GM12878 (cell line): ENCODE data around the gene PPARA. TPM values are rescaled to one million over a fixed set of nuclear protein-coding genes. Genes with fewer than 3 reads are reported as not detected.

ENCODE experiments used
- ATAC-seq: fragments of 200-7000 bp; cut with Tn5 transposase; 3 replicates; pipeline ENCODE4 v1.9.1; 2020; ENCODE audit warnings: mild to moderate bottlenecking, moderate library complexity
- BruUV-seq: library from RNA; stranded (reverse); fragments of 400-500 nt; replicated peaks from 2 replicates; lab custom pipeline; 2021; lab: Mats Ljungman, UMichigan
- CTCF ChIA-PET: fragments of 300-600 bp; sonication (Branson Sonifier 250); formaldehyde crosslinking; extraction: SDS; loops from one replicate; lab custom pipeline; 2021; ENCODE audit warnings: inconsistent platforms; lab: Yijun Ruan, JAX
- POLR2A ChIA-PET: fragments of 350-600 bp; formaldehyde crosslinking; extraction: SDS; loops from one replicate; lab custom pipeline; 2021; ENCODE audit warnings: inconsistent platforms; lab: Charles Lee
- RAD21 ChIA-PET: fragments of 300-600 bp; sonication (Branson Sonifier 250); formaldehyde crosslinking; loops from one replicate; lab custom pipeline; 2023; ENCODE audit warnings: antibody characterized with exemption; ENCODE audit not compliant: unreplicated experiment; lab: Charles Lee
- SMC1A ChIA-PET: fragments of 300-600 bp; sonication (Branson Sonifier 250); formaldehyde crosslinking; loops from one replicate; lab custom pipeline; 2023; ENCODE audit not compliant: unreplicated experiment, uncharacterized antibody; lab: Charles Lee
- DNase-seq: peaks from one replicate; pipeline ENCODE4 v3.0.0-alpha.2; 2011; ENCODE audit warnings: low read depth, low spot score
- FAIRE-seq: peaks from 3 replicates; lab custom pipeline; 2011; peaks lifted over from hg19 to GRCh38; lab: Jason Lieb, UNC
- H2AFZ ChIP-seq: 2 replicates; pipeline ENCODE4 v1.6.0; 2011; ENCODE audit warnings: low read depth, low read length, control low read depth; ENCODE audit not compliant: control insufficient read depth
- H3K27ac ChIP-seq: 2 replicates; pipeline ENCODE4 v1.5.1; 2011; ENCODE audit warnings: control low read depth; ENCODE audit not compliant: control insufficient read depth, insufficient read depth
- H3K27me3 ChIP-seq, 2 experiments: replicated peaks in 1 of 2; 2 replicates each; pipeline versions ENCODE4 v1.6.0 to v1.6.1; 2011; ENCODE audit warnings: low read length in 1 of 2; ENCODE audit not compliant: control insufficient read depth in 2 of 2, insufficient read depth in 2 of 2
- H3K36me3 ChIP-seq, 2 experiments: 2 replicates each; pipeline ENCODE4 v1.5.1; 2011; ENCODE audit warnings: low read length in 1 of 2; ENCODE audit not compliant: control insufficient read depth in 2 of 2, insufficient read depth in 2 of 2
- H3K4me1 ChIP-seq: 2 replicates; pipeline ENCODE4 v1.6.1; 2011; ENCODE audit warnings: mild to moderate bottlenecking, low read length, moderate library complexity, mixed read lengths; ENCODE audit not compliant: control insufficient read depth, insufficient read depth
- H3K4me2 ChIP-seq: 2 replicates; pipeline ENCODE4 v1.6.0; 2011; ENCODE audit warnings: control low read depth; ENCODE audit not compliant: control insufficient read depth, insufficient read depth
- H3K4me3 ChIP-seq: fragments of 200-600 bp; sonication (generic); 2 replicates; pipeline ENCODE4 v1.5.1; 2016
- H3K79me2 ChIP-seq: 2 replicates; pipeline ENCODE4 v1.6.0; 2011; ENCODE audit warnings: low read length; ENCODE audit not compliant: control insufficient read depth, insufficient read depth
- H3K9ac ChIP-seq: 2 replicates; pipeline ENCODE4 v1.8.0; 2011; ENCODE audit warnings: low read length, control low read depth, mixed read lengths; ENCODE audit not compliant: control insufficient read depth, insufficient read depth
- H3K9me3 ChIP-seq: replicated peaks from 3 replicates; pipeline ENCODE4 v1.5.1; 2011; ENCODE audit warnings: mild to moderate bottlenecking, low read length; ENCODE audit not compliant: control insufficient read depth, insufficient read depth
- H4K20me1 ChIP-seq: 2 replicates; pipeline ENCODE4 v1.6.0; 2011; ENCODE audit not compliant: control insufficient read depth, insufficient read depth
- ATF7 ChIP-seq: fragments of 450-650 bp; IDR thresholded peaks from 2 replicates; pipeline ENCODE4 v1.6.1; 2016; ENCODE audit warnings: low read depth, mild to moderate bottlenecking
- BMI1 ChIP-seq: fragments of 450-650 bp; IDR thresholded peaks from 2 replicates; pipeline ENCODE4 v1.6.1; 2016; ENCODE audit warnings: mild to moderate bottlenecking, moderate library complexity, borderline replicate concordance
- CBX5 ChIP-seq: sonication (generic); IDR thresholded peaks from 2 replicates; pipeline ENCODE4 v1.6.1; 2016; ENCODE audit warnings: low read depth, moderate library complexity, mild to moderate bottlenecking, inconsistent platforms
- CEBPB ChIP-seq, 2 experiments: fragments of 150-350 bp in 1 of 2; IDR thresholded peaks; 2 replicates each; pipeline ENCODE4 v1.6.1; 2012 to 2014; ENCODE audit warnings: low read depth in 2 of 2, low read length in 2 of 2, borderline replicate concordance in 1 of 2, inconsistent platforms in 1 of 2
- E2F8 ChIP-seq: fragments of 450-650 bp; IDR thresholded peaks from 2 replicates; pipeline ENCODE4 v1.6.1; 2018; ENCODE audit warnings: mild to moderate bottlenecking, low read depth, moderate library complexity; ENCODE audit not compliant: partially characterized antibody
- EED ChIP-seq: sonication (generic); IDR thresholded peaks from 2 replicates; pipeline ENCODE4 v1.6.1; 2016; ENCODE audit warnings: antibody characterized with exemption, low read depth
- HDGF ChIP-seq: fragments of 450-650 bp; IDR thresholded peaks from 2 replicates; pipeline ENCODE4 v1.6.1; 2016; ENCODE audit warnings: antibody characterized with exemption
- HSF1 ChIP-seq: fragments of 150-350 bp; IDR thresholded peaks from 2 replicates; pipeline ENCODE4 v1.6.1; 2014; ENCODE audit warnings: mild to moderate bottlenecking, low read depth, low read length
- IKZF1 ChIP-seq: fragments of 450-650 bp; conservative IDR thresholded peaks from 2 replicates; pipeline ENCODE4 v1.6.1; 2017; ENCODE audit warnings: antibody characterized with exemption, mild to moderate bottlenecking
- MLLT1 ChIP-seq: fragments of 450-650 bp; IDR thresholded peaks from 2 replicates; pipeline ENCODE4 v1.6.1; 2016; ENCODE audit warnings: mild to moderate bottlenecking
- NFXL1 ChIP-seq: fragments of 450-650 bp; IDR thresholded peaks from 2 replicates; pipeline ENCODE4 v1.6.1; 2017; ENCODE audit warnings: antibody characterized with exemption, mild to moderate bottlenecking, borderline replicate concordance
- RBBP5 ChIP-seq: fragments of 200-600 bp; sonication (generic); conservative IDR thresholded peaks from 2 replicates; pipeline ENCODE4 v1.6.1; 2016
- SMC3 ChIP-seq: IDR thresholded peaks from 2 replicates; pipeline ENCODE4 v1.6.1; 2011; ENCODE audit warnings: low read length, improper control_type of control experiment, borderline replicate concordance
- ZNF24 ChIP-seq: fragments of 450-650 bp; IDR thresholded peaks from 2 replicates; pipeline ENCODE4 v1.6.1; 2017; ENCODE audit warnings: antibody characterized with exemption, mild to moderate bottlenecking
- ZNF274 ChIP-seq: IDR thresholded peaks from one replicate; pipeline ENCODE4 v1.8.0; 2011; ENCODE audit not compliant: insufficient read length, insufficient read depth
- ZNF384 ChIP-seq: IDR thresholded peaks from 2 replicates; pipeline ENCODE4 v1.6.1; 2012; ENCODE audit warnings: low read depth, mild to moderate bottlenecking, low read length, improper control_type of control experiment, borderline replicate concordance
- WGBS: methylation state at CpG from one replicate; pipeline ENCODE4 v1.1.6; 2016; ENCODE audit warnings: low lambda C conversion rate; ENCODE audit not compliant: insufficient replicate concordance, insufficient coverage; ENCODE audit errors: missing lambda C conversion rate; 5-methylcytosine and 5-hydroxymethylcytosine counted together
- in situ Hi-C: fragments of 300-500 bp; cut with MboI; formaldehyde crosslinking; loops from 9 replicates; pipeline ENCODE4 v1.14.3; 2018; ENCODE audit warnings: mixed read lengths
- intact Hi-C: fragments of 100-400 bp; cut with micrococcal nuclease; formaldehyde crosslinking; loops from one replicate; pipeline ENCODE4 v1.14.2; 2022; ENCODE audit not compliant: unreplicated experiment
- polyA plus RNA-seq, 11 experiments: library from polyadenylated mRNA; depleted of rRNA in 4 of 11; unstranded in 6 of 11; stranded (reverse) in 5 of 11; fragments of >200 nt; fragmentation: Nextera tagmentation in 4 of 11; fragmentation: Illumina TruSeq in 1 of 11; extraction: Ambion mirVana in 4 of 11; extraction: Trizol in 1 of 11; gene quantifications; 1 replicate in 1 of 11; 2 replicates in 10 of 11; pipeline versions ENCODE4 v1.2.1 to v1.2.3, GENCODE V29; 2011 to 2016; ENCODE audit warnings: inconsistent platforms in 2 of 11, missing spikeins in 2 of 11, low read depth in 1 of 11
- total RNA-seq, 4 experiments: library from RNA; depleted of rRNA in 3 of 4; stranded (reverse); fragments of >200 nt in 3 of 4; fragmentation: Illumina TruSeq in 1 of 4; extraction: Trizol in 1 of 4; gene quantifications; 2 replicates each; pipeline versions ENCODE4 v1.2.1 to v1.2.3, GENCODE V29; 2013 to 2021
- TF ChIP-seq, protein P1 (sequence below): IDR thresholded peaks from 2 replicates; pipeline ENCODE4 v1.6.1; 2012; ENCODE audit warnings: low read depth, low read length, improper control_type of control experiment
- TF ChIP-seq, protein P2 (sequence below): IDR thresholded peaks from 2 replicates; pipeline ENCODE4 v1.6.1; 2011; ENCODE audit warnings: borderline replicate concordance, low read depth, mild to moderate bottlenecking, moderate library complexity, low read length; ENCODE audit not compliant: insufficient read depth, poor library complexity, severe bottlenecking

Gene PPARA
- total and polyA plus RNA-seq, 10 of the 15 experiments (the other 5 are each of a cell fraction or from before 2014, with no cell fraction given), result 0.72 to 10.4 (median 4.6) TPM

- H3K4me3 ChIP-seq, result no peak overlapping the region
- intact Hi-C loops, result no loop called here
- peaks cover 7% of the 10 kb centered on the region for H3K4me1 ChIP-seq
- no peak overlapping the region for H2AFZ ChIP-seq
- RAD21 ChIA-PET, result no interaction called here
- peaks cover 5% of the 10 kb centered on the region for H3K79me2 ChIP-seq
- 0 out of 2 replicates have a peak, but pooled peaks cover 2% of the 10 kb centered on the region for H4K20me1 ChIP-seq
- SMC1A ChIA-PET, result no interaction called here
- no peaks in the 10 kb centered on the region for H3K36me3 ChIP-seq
- in situ Hi-C loops, result no loop called here
- H3K9me3 ChIP-seq, result no peaks in the 10 kb centered on the region
- WGBS, result 49% methylated on average over 7 of the region's 7 CpGs
- no peak overlapping the region for H3K9ac ChIP-seq
- POLR2A ChIA-PET, result no interaction called here
- no peak for FAIRE-seq
- DNase-seq, result no peak
- H3K27me3 ChIP-seq, result peaks cover 9% of the 10 kb centered on the region in 2 experiments
- BruUV-seq, result no TSS peak
- H3K4me2 ChIP-seq, result no peak overlapping the region
- ATAC-seq, result no peak
- CTCF ChIA-PET, result no interaction called here
- H3K27ac ChIP-seq, result no peak overlapping the region
- TF ChIP-seq EED, result no peak
- no peak for TF ChIP-seq RBBP5
- TF ChIP-seq, protein P1, sequence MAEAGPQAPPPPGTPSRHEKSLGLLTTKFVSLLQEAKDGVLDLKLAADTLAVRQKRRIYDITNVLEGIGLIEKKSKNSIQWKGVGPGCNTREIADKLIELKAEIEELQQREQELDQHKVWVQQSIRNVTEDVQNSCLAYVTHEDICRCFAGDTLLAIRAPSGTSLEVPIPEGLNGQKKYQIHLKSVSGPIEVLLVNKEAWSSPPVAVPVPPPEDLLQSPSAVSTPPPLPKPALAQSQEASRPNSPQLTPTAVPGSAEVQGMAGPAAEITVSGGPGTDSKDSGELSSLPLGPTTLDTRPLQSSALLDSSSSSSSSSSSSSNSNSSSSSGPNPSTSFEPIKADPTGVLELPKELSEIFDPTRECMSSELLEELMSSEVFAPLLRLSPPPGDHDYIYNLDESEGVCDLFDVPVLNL, result no peak
- no peak for TF ChIP-seq MLLT1
- no peak for TF ChIP-seq ATF7
- TF ChIP-seq ZNF384, result no peak
- no peak for TF ChIP-seq HSF1
- no peak for TF ChIP-seq SMC3
- TF ChIP-seq CEBPB (IDR thresholded peaks at IDR 0.05; ENCODE audit: borderline replicate concordance in 1 of 2, low read depth in 2 of 2, low read length in 2 of 2), result no peak
- no peak for TF ChIP-seq E2F8
- TF ChIP-seq NFXL1, result no peak
- TF ChIP-seq ZNF274, result no peak
- TF ChIP-seq HDGF, result no peak
- no peak for TF ChIP-seq CBX5
- TF ChIP-seq IKZF1, result no peak
- no peak for TF ChIP-seq ZNF24
- no peak for TF ChIP-seq BMI1
- TF ChIP-seq, protein P2, sequence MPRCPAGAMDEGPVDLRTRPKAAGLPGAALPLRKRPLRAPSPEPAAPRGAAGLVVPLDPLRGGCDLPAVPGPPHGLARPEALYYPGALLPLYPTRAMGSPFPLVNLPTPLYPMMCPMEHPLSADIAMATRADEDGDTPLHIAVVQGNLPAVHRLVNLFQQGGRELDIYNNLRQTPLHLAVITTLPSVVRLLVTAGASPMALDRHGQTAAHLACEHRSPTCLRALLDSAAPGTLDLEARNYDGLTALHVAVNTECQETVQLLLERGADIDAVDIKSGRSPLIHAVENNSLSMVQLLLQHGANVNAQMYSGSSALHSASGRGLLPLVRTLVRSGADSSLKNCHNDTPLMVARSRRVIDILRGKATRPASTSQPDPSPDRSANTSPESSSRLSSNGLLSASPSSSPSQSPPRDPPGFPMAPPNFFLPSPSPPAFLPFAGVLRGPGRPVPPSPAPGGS, result no peak
These were observed 3.3 kb upstream of the PPARA start for GRCh38 chr22:46147061-46147460.
